GM23338 (cell line): ENCODE data around the gene SLC22A9. TPM values are rescaled to one million over a fixed set of nuclear protein-coding genes. Genes with fewer than 3 reads are reported as not detected.

ENCODE experiments used
- ATAC-seq: fragments of 200-7000 bp; cut with Tn5 transposase; 3 replicates; pipeline ENCODE4 v1.9.1; 2020
- DNase-seq: peaks from one replicate; pipeline ENCODE4 v3.0.0-alpha.2; 2015; ENCODE audit warnings: low spot score
- H2AFZ ChIP-seq: fragments of 200-600 bp; sonication (generic); 2 replicates; pipeline ENCODE4 v1.8.0; 2016; ENCODE audit warnings: antibody characterized with exemption, mild to moderate bottlenecking, moderate library complexity
- H3F3A ChIP-seq: fragments of 200-600 bp; sonication (generic); replicated peaks from 2 replicates; pipeline ENCODE4 v1.8.0; 2017; ENCODE audit warnings: antibody characterized with exemption, mixed run types, low read depth
- H3K27ac ChIP-seq: fragments of 200-600 bp; sonication (generic); 2 replicates; pipeline ENCODE4 v1.6.1; 2016; ENCODE audit warnings: low read depth
- H3K27me3 ChIP-seq: fragments of 200-600 bp; sonication (generic); 2 replicates; pipeline ENCODE4 v1.8.0; 2016; ENCODE audit warnings: mild to moderate bottlenecking, mixed run types, moderate library complexity; ENCODE audit not compliant: insufficient read depth
- H3K36me3 ChIP-seq: fragments of 200-600 bp; sonication (generic); 2 replicates; pipeline ENCODE4 v1.8.0; 2016; ENCODE audit warnings: mild to moderate bottlenecking; ENCODE audit not compliant: insufficient read depth
- H3K4me1 ChIP-seq: fragments of 200-600 bp; sonication (generic); 2 replicates; pipeline ENCODE4 v1.8.0; 2016; ENCODE audit warnings: mild to moderate bottlenecking, moderate library complexity; ENCODE audit not compliant: insufficient read depth
- H3K4me2 ChIP-seq: fragments of 200-600 bp; sonication (generic); 2 replicates; pipeline ENCODE4 v1.7.1; 2017; ENCODE audit warnings: mixed run types
- H3K4me3 ChIP-seq: fragments of 200-600 bp; sonication (generic); 2 replicates; pipeline ENCODE4 v1.6.1; 2016; ENCODE audit warnings: mixed run types
- H3K79me2 ChIP-seq: fragments of 200-600 bp; sonication (generic); replicated peaks from 2 replicates; pipeline ENCODE4 v1.8.0; 2017; ENCODE audit warnings: mild to moderate bottlenecking; ENCODE audit not compliant: insufficient read depth
- H3K9me2 ChIP-seq: fragments of 200-600 bp; sonication (generic); 2 replicates; pipeline ENCODE4 v1.8.0; 2017; ENCODE audit not compliant: insufficient read depth
- H4K20me1 ChIP-seq: fragments of 200-600 bp; sonication (generic); replicated peaks from 2 replicates; pipeline ENCODE4 v1.8.0; 2017; ENCODE audit warnings: mild to moderate bottlenecking; ENCODE audit not compliant: insufficient read depth
- H3K27ac Mint-ChIP-seq: 2 replicates; pipeline ENCODE4 v1.8.0; 2020; ENCODE audit warnings: inconsistent platforms, mild to moderate bottlenecking, moderate library complexity, mixed read lengths
- H3K27me3 Mint-ChIP-seq: 3 replicates; pipeline ENCODE4 v1.8.0; 2022; ENCODE audit warnings: low read depth, mild to moderate bottlenecking, moderate library complexity, mixed read lengths, inconsistent platforms; ENCODE audit not compliant: insufficient read depth, poor library complexity
- H3K36me3 Mint-ChIP-seq: 3 replicates; pipeline ENCODE4 v1.8.0; 2021; ENCODE audit warnings: low read depth, mild to moderate bottlenecking, inconsistent platforms, moderate library complexity, mixed read lengths
- H3K4me1 Mint-ChIP-seq: 3 replicates; pipeline ENCODE4 v1.8.0; 2020; ENCODE audit warnings: mild to moderate bottlenecking, inconsistent platforms, mixed read lengths
- H3K4me3 Mint-ChIP-seq: 3 replicates; pipeline ENCODE4 v1.8.0; 2021; ENCODE audit warnings: moderate library complexity, mild to moderate bottlenecking, inconsistent platforms, mixed read lengths
- H3K9me3 Mint-ChIP-seq: 3 replicates; pipeline ENCODE4 v1.8.0; 2020; ENCODE audit warnings: moderate library complexity, mild to moderate bottlenecking, inconsistent platforms, mixed read lengths
- CREB1 ChIP-seq: fragments of 250-450 bp; sonication (Bioruptor Pico); IDR thresholded peaks from 2 replicates; pipeline ENCODE4 v1.5.0; 2020; ENCODE audit warnings: low read depth, mild to moderate bottlenecking, moderate library complexity
- CTCF ChIP-seq, 2 experiments: fragments of 200-600 bp in 1 of 2; sonication (generic) in 1 of 2; conservative IDR thresholded peaks; 2 replicates each; pipeline versions ENCODE4 v1.5.1 to v1.6.1; 2016 to 2017; ENCODE audit warnings: antibody characterized with exemption in 2 of 2, low read depth in 2 of 2, mild to moderate bottlenecking in 2 of 2, moderate library complexity in 1 of 2
- EZH2 ChIP-seq: fragments of 200-600 bp; sonication (generic); IDR thresholded peaks from one replicate; pipeline ENCODE4 v1.8.0; 2017; ENCODE audit warnings: antibody characterized with exemption, mild to moderate bottlenecking, low read depth; ENCODE audit not compliant: unreplicated experiment
- POLR2AphosphoS5 ChIP-seq: IDR thresholded peaks from 2 replicates; pipeline ENCODE4 v1.6.1; 2016; ENCODE audit warnings: antibody characterized with exemption, low read depth
- STAT1 ChIP-seq: IDR thresholded peaks from one replicate; pipeline ENCODE4 v1.6.1; 2016; ENCODE audit warnings: antibody characterized with exemption; ENCODE audit not compliant: unreplicated experiment
- ZNF331 ChIP-seq: fragments of 250-450 bp; sonication (Bioruptor Pico); IDR thresholded peaks from 2 replicates; pipeline ENCODE4 v1.5.0; 2020; ENCODE audit warnings: low read depth, mild to moderate bottlenecking, moderate library complexity
- polyA plus RNA-seq: library from polyadenylated mRNA; unstranded; fragments of >200 nt; fragmentation: Nextera tagmentation; extraction: Ambion mirVana; gene quantifications from 2 replicates; pipeline ENCODE4 v1.2.1, GENCODE V29; 2016
- total RNA-seq: library from RNA; depleted of rRNA; stranded (reverse); fragments of >200 nt; shearing (Covaris generic); gene quantifications from 2 replicates; pipeline ENCODE4 v1.2.3, GENCODE V29; 2014
- TF ChIP-seq, protein P1 (sequence below): IDR thresholded peaks from 2 replicates; pipeline ENCODE4 v1.6.1; 2016; ENCODE audit warnings: antibody characterized with exemption
- TF ChIP-seq, protein P2 (sequence below): fragments of 250-450 bp; sonication (Bioruptor Pico); IDR thresholded peaks from 2 replicates; pipeline ENCODE4 v1.5.0; 2020; ENCODE audit warnings: mild to moderate bottlenecking, moderate library complexity

SLC22A9 gene
- total and polyA plus RNA-seq, 2 experiments from 2014 or later = not detected

GRCh38 chr11:63337070-63337469 lies 32.5 kb upstream of the SLC22A9 start:
- Mint-ChIP-seq H3K27ac (no peak overlapping the region), H3K9me3 (peaks cover 23% of the 10 kb centered on the region), H3K27me3 (peaks cover 4% of the 10 kb centered on the region), H3K36me3 (peaks cover 4% of the 10 kb centered on the region; the same call in 1 of the 3 replicates), H3K4me3 (no peak overlapping the region), H3K4me1 (no peaks in the 10 kb centered on the region)
- peaks cover 5% of the 10 kb centered on the region; the same call in 1 of the 2 replicates for H3K9me2 ChIP-seq
- no peak overlapping the region for H3K27ac ChIP-seq
- H3K27me3 ChIP-seq = no peaks in the 10 kb centered on the region
- H2AFZ ChIP-seq = no peak overlapping the region
- no peaks in the 10 kb centered on the region for H3K36me3 ChIP-seq
- H3F3A ChIP-seq = no peaks in the 10 kb centered on the region
- H3K4me1 ChIP-seq = no peaks in the 10 kb centered on the region
- no peaks in the 10 kb centered on the region for H3K79me2 ChIP-seq
- TF ChIP-seq, protein P1, sequence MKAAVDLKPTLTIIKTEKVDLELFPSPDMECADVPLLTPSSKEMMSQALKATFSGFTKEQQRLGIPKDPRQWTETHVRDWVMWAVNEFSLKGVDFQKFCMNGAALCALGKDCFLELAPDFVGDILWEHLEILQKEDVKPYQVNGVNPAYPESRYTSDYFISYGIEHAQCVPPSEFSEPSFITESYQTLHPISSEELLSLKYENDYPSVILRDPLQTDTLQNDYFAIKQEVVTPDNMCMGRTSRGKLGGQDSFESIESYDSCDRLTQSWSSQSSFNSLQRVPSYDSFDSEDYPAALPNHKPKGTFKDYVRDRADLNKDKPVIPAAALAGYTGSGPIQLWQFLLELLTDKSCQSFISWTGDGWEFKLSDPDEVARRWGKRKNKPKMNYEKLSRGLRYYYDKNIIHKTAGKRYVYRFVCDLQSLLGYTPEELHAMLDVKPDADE = no peak
- TF ChIP-seq POLR2AphosphoS5 (no peak), STAT1 (no peak), EZH2 (no peak), ZNF331 (CRISPR knock-in tag) (no peak), CREB1 (no peak), CTCF (conservative IDR thresholded peaks at IDR 0.05; ENCODE audit: low read depth in 2 of 2) (no peak)
- TF ChIP-seq, protein P2, sequence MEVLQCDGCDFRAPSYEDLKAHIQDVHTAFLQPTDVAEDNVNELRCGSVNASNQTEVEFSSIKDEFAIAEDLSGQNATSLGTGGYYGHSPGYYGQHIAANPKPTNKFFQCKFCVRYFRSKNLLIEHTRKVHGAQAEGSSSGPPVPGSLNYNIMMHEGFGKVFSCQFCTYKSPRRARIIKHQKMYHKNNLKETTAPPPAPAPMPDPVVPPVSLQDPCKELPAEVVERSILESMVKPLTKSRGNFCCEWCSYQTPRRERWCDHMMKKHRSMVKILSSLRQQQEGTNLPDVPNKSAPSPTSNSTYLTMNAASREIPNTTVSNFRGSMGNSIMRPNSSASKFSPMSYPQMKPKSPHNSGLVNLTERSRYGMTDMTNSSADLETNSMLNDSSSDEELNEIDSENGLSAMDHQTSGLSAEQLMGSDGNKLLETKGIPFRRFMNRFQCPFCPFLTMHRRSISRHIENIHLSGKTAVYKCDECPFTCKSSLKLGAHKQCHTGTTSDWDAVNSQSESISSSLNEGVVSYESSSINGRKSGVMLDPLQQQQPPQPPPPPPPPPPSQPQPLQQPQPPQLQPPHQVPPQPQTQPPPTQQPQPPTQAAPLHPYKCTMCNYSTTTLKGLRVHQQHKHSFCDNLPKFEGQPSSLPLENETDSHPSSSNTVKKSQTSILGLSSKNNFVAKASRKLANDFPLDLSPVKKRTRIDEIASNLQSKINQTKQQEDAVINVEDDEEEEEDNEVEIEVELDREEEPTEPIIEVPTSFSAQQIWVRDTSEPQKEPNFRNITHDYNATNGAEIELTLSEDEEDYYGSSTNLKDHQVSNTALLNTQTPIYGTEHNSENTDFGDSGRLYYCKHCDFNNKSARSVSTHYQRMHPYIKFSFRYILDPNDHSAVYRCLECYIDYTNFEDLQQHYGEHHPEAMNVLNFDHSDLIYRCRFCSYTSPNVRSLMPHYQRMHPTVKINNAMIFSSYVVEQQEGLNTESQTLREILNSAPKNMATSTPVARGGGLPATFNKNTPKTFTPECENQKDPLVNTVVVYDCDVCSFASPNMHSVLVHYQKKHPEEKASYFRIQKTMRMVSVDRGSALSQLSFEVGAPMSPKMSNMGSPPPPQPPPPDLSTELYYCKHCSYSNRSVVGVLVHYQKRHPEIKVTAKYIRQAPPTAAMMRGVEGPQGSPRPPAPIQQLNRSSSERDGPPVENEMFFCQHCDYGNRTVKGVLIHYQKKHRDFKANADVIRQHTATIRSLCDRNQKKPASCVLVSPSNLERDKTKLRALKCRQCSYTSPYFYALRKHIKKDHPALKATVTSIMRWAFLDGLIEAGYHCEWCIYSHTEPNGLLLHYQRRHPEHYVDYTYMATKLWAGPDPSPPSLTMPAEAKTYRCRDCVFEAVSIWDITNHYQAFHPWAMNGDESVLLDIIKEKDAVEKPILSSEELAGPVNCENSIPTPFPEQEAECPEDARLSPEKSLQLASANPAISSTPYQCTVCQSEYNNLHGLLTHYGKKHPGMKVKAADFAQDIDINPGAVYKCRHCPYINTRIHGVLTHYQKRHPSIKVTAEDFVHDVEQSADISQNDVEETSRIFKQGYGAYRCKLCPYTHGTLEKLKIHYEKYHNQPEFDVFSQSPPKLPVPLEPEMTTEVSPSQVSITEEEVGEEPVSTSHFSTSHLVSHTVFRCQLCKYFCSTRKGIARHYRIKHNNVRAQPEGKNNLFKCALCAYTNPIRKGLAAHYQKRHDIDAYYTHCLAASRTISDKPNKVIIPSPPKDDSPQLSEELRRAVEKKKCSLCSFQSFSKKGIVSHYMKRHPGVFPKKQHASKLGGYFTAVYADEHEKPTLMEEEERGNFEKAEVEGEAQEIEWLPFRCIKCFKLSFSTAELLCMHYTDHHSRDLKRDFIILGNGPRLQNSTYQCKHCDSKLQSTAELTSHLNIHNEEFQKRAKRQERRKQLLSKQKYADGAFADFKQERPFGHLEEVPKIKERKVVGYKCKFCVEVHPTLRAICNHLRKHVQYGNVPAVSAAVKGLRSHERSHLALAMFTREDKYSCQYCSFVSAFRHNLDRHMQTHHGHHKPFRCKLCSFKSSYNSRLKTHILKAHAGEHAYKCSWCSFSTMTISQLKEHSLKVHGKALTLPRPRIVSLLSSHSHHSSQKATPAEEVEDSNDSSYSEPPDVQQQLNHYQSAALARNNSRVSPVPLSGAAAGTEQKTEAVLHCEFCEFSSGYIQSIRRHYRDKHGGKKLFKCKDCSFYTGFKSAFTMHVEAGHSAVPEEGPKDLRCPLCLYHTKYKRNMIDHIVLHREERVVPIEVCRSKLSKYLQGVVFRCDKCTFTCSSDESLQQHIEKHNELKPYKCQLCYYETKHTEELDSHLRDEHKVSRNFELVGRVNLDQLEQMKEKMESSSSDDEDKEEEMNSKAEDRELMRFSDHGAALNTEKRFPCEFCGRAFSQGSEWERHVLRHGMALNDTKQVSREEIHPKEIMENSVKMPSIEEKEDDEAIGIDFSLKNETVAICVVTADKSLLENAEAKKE = no peak
- DNase-seq (no peak), ATAC-seq (no peak)
- H3K4me2 ChIP-seq = no peak overlapping the region
- no peak overlapping the region for H3K4me3 ChIP-seq
- no peaks in the 10 kb centered on the region for H4K20me1 ChIP-seq
